NCI-H2081 (cell line): ENCODE data around the gene DAP3.
"Not testable (repeated sequence)": the region's sequence is repeated elsewhere in the genome, so short reads cannot be mapped to it uniquely, and the experiment has no call there.

Experiments
- DNase-seq, 2 experiments: peaks; one replicate each; lab custom pipeline; 2025; lab: John Stamatoyannopoulos, UW

Gene DAP3

DNA sequence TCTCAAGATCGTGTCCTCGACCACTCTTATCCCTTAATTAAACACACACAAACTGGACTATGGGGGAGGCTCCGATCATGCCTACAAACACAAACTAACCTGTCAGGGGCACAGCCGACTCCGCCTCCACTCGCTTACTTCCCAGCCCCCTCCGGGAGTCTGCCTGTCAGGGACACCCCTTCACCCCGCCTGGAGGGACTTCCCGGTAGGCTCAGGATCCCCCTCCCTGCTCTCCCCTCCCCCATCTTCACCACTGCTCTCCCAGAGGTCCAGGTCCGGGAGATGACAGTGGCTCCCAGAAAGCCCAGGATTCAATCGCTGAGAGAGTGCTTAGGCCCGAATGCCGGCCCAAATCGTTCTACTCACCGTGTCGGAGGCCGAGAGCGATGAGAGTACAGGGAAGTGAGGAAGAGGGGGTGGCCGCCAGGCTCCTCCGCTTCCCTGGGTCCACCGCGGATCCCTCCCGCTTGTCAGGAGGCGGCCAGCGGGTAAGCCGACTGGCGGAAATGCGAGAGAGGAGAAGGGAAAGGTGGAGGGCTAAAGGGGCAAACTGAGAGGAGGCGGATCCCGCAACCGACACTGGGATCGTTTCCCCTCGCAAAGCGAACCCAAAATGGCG, 1.1 kb upstream of the DAP3 start:
- DNase-seq = not testable (repeated sequence)

- peak; percentile 95 for DNase-seq
Observed at GRCh38 chr1:155688324-155689080, 389 bp upstream of the DAP3 start, which contains the start of gene YY1AP1. Gene YY1AP1 (minus strand): TSS chr1:155688774. CDS start chr1:155680436, 8,338 bp downstream.

DNA sequence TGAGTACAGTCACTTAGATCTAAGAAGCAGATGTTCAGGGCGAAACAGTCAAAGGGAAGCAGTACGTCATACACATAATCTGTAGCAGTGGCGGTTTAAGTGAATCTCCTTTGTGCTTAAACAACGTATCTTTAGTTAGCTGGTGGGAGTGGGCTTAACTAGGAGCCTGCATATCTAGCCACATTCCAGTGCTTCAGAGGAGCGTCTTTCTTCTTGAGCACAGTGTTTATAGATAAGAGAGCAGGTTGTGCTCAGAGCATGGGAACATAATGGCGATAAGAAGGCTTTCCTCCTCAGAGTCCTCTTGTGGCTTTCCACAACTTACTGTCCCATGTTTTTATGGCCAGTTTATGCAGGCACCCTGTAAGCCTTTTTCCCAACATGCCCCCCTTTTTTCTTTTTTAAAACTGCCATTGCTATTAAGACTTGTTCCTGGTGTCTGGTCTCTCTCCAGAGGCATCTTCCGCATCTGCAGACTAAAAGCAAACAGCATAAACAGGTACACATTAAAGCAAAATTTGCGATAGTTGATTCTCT, 3.2 kb downstream of the DAP3 start:
- no peak for DNase-seq

DNA sequence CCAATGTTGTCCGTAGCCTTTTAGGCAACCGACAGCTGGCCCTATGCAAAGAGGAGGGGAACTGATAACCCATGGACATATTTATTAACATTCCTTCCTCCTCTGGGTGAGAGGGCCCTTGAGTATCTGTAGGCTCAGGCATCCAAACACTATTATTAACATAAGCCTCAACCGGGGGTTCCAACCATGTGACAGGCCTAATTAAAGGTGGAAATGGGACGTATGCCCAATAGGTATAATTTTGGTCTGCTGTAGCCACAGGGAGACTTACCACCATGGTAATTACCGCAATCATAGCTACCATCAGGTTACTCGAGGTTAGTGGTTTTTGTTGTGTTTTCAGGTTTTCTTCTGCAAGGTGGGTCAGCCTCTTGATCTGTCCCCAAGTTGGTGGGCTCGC, 5.3 kb downstream of the DAP3 start:
- DNase-seq = peak; percentile 75 to 92

GRCh38 chr1:155695072-155695471, 6.2 kb downstream of the DAP3 start:
- DNase-seq = no peak

GRCh38 chr1:155695608-155696007, 6.7 kb downstream of the DAP3 start:
- no peak for DNase-seq

- DNase-seq = no peak
Observed at GRCh38 chr1:155696524-155696923, 7.6 kb downstream of the DAP3 start.

DNA sequence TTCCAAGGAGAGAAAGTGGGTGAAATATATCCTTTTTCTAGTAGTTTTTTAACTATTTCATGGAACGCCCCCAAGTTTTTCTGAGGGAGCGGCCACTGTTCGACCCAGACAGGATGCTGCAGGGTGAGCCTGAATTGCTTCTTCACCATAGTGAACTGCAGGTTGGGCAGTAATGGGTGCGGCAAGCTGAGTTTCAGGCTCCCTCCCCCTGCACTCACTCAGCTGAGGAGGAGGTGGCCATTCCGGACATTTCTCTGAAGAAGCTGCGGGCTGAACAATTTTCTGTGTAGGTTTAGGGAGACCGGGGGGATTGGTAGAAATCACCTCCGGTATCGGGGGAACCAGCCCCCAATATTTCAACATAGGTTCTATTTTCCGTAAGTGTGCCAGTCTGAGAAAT, 8.2 kb downstream of the DAP3 start:
- DNase-seq = no peak

DNA sequence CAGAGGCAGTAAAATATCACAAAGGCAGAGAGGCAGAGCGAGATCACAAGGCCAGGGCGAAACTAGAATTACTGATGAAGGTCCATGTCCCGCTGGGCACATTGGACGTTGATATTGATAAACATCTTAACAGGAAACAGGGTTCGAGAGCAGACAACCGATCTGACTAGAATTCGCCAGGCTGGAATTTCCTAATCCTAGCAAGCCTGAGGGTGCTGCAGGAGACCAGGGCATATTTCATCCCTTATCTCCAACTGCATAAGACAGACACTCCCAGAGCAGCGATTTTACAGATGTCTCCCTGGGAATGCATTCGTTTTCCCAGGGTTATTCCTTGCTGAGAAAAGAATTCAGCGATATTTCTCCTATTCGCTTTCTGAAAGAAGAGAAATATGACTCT, 8.7 kb downstream of the DAP3 start:
- DNase-seq = not testable (repeated sequence)

DNA sequence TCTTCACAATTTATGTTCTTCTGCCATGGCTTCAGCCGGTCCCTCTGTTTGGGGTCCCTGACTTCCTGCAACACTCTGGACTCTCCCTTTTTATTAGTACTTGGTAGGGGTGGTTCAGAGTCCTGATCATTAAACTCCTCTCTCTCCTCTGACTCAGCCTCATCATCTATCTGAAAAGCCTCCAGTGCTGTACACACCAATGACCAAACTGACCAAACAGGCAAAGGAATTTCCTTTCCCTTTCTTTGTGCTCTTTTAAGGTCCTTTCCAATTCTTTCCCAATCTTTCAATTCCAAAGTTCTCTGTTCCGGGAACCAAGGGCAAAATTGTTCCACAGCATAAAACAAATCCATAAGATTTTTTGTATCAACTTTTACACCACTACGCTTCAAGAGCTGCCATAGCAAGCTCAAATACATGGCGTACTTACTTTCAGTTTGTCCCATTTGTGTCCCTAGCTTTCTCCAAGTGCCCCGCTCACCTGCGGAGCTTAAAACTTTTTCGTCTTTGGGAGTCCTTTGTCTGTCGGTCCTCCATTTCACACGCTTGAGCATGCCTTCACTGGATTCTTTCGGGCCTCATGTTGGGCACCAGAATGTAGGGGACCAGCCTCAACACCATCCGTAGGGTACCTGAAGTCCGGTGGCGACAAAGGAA, 9.6 kb downstream of the DAP3 start:
- DNase-seq = no peak

DNA sequence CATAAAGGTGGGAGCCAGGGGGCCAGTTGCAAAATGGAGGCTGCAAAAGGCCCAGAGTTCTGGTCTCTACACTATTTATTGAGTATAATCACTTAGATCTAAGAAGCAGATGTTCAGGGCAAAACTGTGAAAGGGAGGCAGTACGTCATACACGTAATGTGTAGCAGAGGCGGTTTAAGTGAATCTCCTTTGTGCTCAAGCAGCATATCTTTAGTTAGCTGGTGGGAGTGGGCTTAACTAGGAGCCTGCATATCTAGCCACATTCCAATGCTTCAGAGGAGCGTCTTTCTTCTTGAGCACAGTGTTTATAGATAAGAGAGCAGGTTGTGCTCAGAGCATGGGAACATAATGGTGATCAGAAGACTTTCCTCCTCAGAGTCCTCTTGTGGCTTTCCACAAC, 10.2 kb downstream of the DAP3 start:
- DNase-seq = not testable (repeated sequence)

GRCh38 chr1:155701675-155702074, 12.8 kb downstream of the DAP3 start:
- DNase-seq = not testable (repeated sequence)

GRCh38 chr1:155703216-155703615, 14.3 kb downstream of the DAP3 start:
- no peak for DNase-seq

- DNase-seq = not testable (repeated sequence)
Observed at GRCh38 chr1:155704414-155704813, 15.5 kb downstream of the DAP3 start.

- DNase-seq = no peak
Observed at GRCh38 chr1:155706139-155706538, 17.2 kb downstream of the DAP3 start.

- DNase-seq = no peak
Observed at GRCh38 chr1:155709391-155709790, 20.5 kb downstream of the DAP3 start.

DNA sequence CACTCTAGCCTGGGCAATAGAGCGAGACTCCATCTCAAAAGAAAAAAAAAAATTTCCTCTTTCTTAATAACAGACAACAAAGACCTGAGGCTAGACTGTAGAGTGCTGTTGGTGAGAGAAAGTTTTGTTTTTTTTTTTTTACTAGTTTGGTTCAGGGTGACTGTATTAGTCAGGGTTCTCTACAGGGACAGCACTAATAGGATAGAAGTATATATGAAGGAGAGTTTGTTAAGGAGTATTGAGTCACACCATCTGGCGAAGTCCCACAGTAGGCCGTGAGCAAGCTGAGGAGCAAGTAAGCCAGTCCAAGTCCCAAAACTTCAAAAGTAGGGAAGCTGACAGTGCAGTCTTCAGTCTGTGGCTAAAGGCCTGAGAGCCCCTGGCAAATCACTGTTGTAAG, 22.6 kb downstream of the DAP3 start:
- not testable (repeated sequence) for DNase-seq

DNA sequence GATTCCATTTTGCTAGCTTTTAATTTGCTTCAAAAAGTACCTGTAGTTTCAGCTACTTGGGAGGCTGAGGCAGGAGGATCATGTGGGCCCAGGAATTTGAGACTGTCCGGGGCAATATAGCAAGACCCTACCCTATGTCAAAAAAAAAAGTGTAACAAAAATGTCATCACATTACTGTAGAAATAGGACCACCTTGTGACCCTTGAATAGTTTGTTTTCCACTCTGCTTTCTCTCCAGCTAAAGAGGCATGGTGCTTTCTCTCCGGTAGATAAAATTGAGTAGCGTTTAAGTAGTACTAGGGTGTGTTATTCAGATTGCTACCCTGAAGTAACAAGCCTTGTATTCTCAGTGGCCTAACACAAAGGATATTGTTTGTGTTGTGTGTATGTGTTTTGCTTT, 23.7 kb downstream of the DAP3 start:
- DNase-seq = not testable (repeated sequence)

DNA sequence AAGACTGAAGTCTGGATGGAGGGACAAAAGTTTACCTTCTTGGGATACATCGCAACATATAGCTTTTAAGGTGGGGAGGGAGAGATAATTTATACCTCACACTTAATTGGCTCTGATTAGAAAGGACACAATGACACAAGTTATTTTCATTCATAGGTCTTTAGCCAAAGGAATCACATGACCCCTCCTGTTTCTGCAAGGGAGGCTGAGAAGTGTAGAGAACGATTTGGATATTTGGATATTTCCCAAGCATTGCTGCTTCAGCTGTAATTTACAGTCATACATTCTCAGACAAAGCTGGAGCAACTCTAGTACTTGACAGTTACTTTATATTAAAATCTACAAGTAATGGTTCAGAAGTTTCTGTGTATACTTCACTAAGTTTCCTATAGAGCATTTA, 24.2 kb downstream of the DAP3 start:
- DNase-seq = no peak

- DNase-seq = not testable (repeated sequence)
Observed at GRCh38 chr1:155715056-155715455, 26.2 kb downstream of the DAP3 start.

DNA sequence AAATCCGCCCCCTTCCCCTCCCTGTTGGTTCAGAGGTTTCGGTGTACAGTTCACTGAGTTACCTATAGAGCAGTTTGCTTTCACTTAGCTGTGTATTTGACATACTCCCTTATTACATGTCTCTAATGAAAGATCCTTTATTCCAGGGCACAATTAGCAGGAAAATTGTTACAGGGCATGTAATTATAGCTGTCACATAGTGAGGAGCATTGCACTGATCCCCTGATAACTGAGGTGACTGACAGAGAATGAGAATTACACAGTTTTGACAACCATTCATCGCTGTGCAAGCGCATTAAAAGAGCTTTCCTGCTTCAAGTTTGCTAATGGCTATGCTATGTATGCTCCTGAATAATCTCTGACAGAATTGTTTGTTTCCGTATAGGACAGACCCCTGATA, 26.9 kb downstream of the DAP3 start:
- peak; percentile 5 to 69 for DNase-seq

- DNase-seq = no peak
Observed at GRCh38 chr1:155717041-155717440, 28.1 kb downstream of the DAP3 start.
